BJ (cell line): ENCODE data around the gene SMO. TPM values are rescaled to one million over a fixed set of nuclear protein-coding genes. Genes with fewer than 3 reads are reported as not detected.

ENCODE experiments used
- CTCF ChIA-PET: fragments of 350-600 bp; formaldehyde crosslinking; extraction: SDS; loops from one replicate; lab custom pipeline; 2021; ENCODE audit warnings: antibody characterized with exemption, inconsistent platforms; lab: Yijun Ruan, JAX
- POLR2A ChIA-PET: fragments of 300-600 bp; sonication (Branson Sonifier 250); formaldehyde crosslinking; extraction: SDS; loops from one replicate; lab custom pipeline; 2021; ENCODE audit warnings: antibody characterized with exemption; lab: Charles Lee
- DNase-seq: peaks from one replicate; pipeline ENCODE4 v3.0.0-alpha.2; 2011; ENCODE audit warnings: low read depth
- H3K27me3 ChIP-seq: 2 replicates; pipeline ENCODE4 v1.6.0; 2011; ENCODE audit warnings: low read length; ENCODE audit not compliant: control insufficient read depth, insufficient read depth
- H3K36me3 ChIP-seq: 2 replicates; pipeline ENCODE4 v1.5.1; 2011; ENCODE audit warnings: low read length; ENCODE audit not compliant: control insufficient read depth, insufficient read depth
- H3K4me3 ChIP-seq: 2 replicates; pipeline ENCODE4 v1.5.1; 2011; ENCODE audit warnings: low read depth, mild to moderate bottlenecking, control low read depth, low read length
- CTCF ChIP-seq: IDR thresholded peaks from 2 replicates; pipeline ENCODE4 v1.5.1; 2011; ENCODE audit warnings: low read depth, mild to moderate bottlenecking, control low read depth, inconsistent platforms, low read length, moderate library complexity; ENCODE audit not compliant: insufficient read depth
- polyA plus RNA-seq: library from polyadenylated mRNA; depleted of rRNA; stranded (reverse); fragments of >200 nt; gene quantifications from 2 replicates; pipeline ENCODE4 v1.2.3, GENCODE V29; 2011

SMO gene
- polyA plus RNA-seq, 1 experiment = 10.8 TPM

DNA sequence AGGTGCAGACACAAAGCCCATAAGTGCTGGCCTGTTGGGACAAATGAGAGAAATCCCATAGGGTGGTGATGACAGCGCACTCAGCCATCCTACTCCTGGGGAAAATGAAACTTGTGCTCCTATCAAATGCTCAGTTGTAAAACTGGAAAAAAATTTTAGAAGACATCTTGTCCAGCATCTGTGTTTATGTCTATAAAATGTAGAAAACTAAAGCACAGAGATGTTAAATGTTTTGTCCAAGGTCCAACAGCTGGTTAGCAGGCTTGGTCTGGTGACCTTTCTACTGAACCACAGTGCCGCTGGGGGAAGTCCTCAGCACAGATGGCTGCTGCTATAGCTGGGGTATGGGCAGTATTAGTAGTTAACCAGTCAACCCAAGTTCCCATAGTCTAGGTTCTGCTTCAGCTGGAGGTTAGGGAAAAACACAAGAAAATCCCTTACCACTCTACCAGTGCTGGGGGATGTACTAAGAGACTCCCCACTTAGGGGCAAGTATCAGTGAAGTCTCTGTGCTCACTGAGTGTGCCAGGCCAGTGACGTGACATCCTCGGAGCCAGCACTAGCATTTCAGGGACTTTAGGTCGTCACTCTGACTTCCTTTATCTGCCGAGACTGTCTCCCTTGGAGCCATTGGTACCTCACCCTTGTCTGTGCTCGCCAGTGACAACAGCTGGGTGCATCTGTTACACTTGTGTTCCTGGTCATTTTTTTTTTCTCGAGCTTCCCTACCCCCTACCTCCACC is 42.0 kb upstream of the SMO start:
- TF ChIP-seq CTCF = no peak
- ChIA-PET POLR2A (no interaction called here), CTCF (interaction anchor here (0.7 to 1.8 kb wide), 4 partner anchors 17 to 64 kb away, joined by 3 to 7 read pairs (median 4); no protein-coding TSS in a partner anchor)
- H3K27me3 ChIP-seq = peaks cover 44% of the 10 kb centered on the region
- H3K36me3 ChIP-seq = no peaks in the 10 kb centered on the region
- H3K4me3 ChIP-seq = no peak overlapping the region
- DNase-seq = no peak

DNA sequence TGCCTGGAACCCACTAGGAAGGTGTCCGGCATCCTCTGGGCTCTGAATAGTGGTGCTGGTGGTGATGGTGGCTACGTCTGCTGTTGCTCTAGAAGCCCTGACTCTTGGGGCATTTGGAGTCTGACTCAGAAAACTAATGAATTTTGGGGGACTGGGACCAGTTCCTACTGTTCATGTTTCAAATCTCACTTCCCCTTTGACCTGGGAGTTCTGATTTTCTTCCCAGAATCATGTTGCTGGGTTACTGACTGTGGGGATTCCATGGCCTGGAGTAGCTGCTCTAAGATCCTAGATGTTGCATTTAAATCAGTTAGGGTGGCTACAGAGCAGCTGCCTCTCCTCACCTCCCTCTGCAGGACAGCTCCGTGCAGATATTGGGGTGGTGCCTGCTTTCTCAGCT is 40.7 kb upstream of the SMO start:
- Histone ChIP-seq H3K36me3 (no peaks in the 10 kb centered on the region), H3K4me3 (no peak overlapping the region), H3K27me3 (peaks cover 44% of the 10 kb centered on the region)
- TF ChIP-seq CTCF = no peak
- ChIA-PET POLR2A (no interaction called here), CTCF (interaction anchor here (0.6 to 1.8 kb wide), 2 partner anchors 16 to 127 kb away, joined by 3 to 7 read pairs; no protein-coding TSS in a partner anchor)
- DNase-seq = no peak

DNA sequence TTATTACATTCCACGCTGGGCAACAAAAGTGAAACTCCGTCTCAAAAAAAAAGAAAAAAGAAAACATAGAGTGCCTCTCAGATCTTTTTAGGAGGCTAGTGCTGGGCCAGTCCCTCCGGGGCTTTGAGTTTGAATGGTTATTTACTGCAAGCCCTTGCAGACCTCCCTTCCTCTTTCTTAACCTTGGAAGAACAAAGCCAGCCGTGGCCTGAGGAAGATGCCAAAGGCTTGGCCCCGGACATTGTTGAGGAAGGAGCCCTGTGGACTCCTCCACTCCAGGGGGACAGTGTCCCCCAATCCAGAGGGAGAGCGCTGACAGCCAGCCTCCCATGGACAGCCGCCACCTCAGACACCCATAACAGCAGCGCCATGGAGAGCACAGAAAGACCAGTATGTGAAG is 38.9 kb upstream of the SMO start:
- no peak overlapping the region for H3K4me3 ChIP-seq
- ChIA-PET CTCF (no interaction called here), POLR2A (interaction anchor here (0.7 kb wide), 1 partner anchor 152 kb away, joined by 3 read pairs; no protein-coding TSS in a partner anchor)
- TF ChIP-seq CTCF = no peak
- no peak for DNase-seq
- H3K36me3 ChIP-seq = no peaks in the 10 kb centered on the region
- peaks cover 35% of the 10 kb centered on the region for H3K27me3 ChIP-seq

DNA sequence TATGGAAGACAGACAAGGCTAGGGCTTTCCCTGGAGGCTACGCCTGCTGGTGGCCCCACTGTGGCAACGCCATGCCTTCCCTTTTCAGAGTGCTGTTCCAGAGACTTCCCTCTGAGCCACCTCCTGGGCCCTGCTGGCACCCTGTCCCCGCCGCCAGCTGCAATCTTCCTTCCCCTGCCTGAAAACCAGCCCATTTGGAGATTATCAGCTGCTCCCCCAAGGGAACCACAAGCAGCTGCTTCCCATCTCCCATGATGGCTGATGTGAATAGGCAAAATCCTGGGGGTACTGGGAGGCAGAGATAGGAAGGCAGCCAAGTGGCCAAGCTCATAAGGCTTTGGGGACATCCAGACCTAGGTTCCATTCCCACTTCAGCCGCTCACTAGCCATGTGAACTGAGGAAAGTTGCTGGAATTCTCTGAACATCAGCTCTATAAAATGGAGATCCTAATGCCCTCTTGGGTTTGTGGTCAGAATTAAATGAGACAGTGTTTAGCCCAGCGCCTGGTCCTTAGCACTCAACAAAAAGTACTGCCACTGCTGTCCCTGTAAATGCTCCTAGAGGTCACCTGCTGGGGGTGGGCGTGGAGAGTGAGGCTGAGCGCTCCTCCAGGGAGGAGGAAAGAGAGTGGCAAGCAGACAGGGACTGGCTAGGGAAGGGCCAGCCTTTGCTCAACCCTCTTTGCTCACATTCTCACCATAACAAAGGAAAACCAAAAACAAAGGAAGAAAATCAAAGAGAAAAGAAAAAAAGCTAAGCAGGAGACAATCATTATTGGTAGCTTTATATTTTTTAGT is 38.0 kb upstream of the SMO start:
- no peak for DNase-seq
- CTCF ChIA-PET = interaction anchor here (0.7 to 2.9 kb wide), 5 partner anchors 9 to 61 kb away, joined by 4 to 20 read pairs (median 5); no protein-coding TSS in a partner anchor
- Histone ChIP-seq H3K27me3 (peaks cover 33% of the 10 kb centered on the region), H3K4me3 (no peak overlapping the region), H3K36me3 (no peaks in the 10 kb centered on the region)
- TF ChIP-seq CTCF = no peak
- POLR2A ChIA-PET = interaction anchor here (0.7 kb wide), 1 partner anchor 153 kb away, joined by 3 read pairs; no protein-coding TSS in a partner anchor

DNA sequence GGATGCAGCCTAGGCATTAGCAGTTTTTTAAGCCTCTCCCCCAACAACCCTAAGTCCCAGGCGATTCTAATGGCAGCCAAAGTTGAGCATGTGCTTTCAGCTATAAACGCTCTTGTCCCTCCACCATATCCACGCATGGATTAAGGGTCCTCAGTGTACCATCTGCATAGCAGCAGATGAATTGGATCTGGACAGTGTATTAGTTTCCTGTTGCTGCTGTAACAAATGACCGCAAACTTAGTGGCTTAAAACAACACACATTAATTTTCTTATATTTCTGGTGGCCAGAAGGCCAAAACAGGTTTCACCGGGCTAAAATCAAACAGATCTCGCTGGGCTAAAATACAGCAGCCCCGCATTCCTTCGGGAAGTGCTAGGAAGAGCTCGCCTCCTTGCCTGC is 30.8 kb upstream of the SMO start:
- H3K4me3 ChIP-seq = no peak overlapping the region
- no peak for TF ChIP-seq CTCF
- peaks cover 8% of the 10 kb centered on the region for H3K27me3 ChIP-seq
- no peaks in the 10 kb centered on the region for H3K36me3 ChIP-seq
- no peak for DNase-seq
- ChIA-PET POLR2A (no interaction called here), CTCF (interaction anchor here (1.0 to 1.2 kb wide), 2 partner anchors 8 to 11 kb away, joined by 3 to 4 read pairs; no protein-coding TSS in a partner anchor)
